Astrocyte of the cerebellum (primary cell): Measurements from ENCODE around the gene KLHL36.

Experiments
- DNase-seq: peaks from one replicate; pipeline ENCODE4 v3.0.0-alpha.2; 2011; ENCODE audit warnings: low read depth
- H3K4me3 ChIP-seq: 2 replicates; pipeline ENCODE4 v1.5.1; 2011; ENCODE audit warnings: mild to moderate bottlenecking, low read depth, low read length, moderate library complexity
- CTCF ChIP-seq: IDR thresholded peaks from 2 replicates; pipeline ENCODE4 v1.5.1; 2012; ENCODE audit warnings: low read length, low read depth, moderate library complexity, mild to moderate bottlenecking; ENCODE audit errors: missing control alignments
- in situ Hi-C: cut with HindIII; loops from 2 replicates; pipeline ENCODE4 v1.10.0; 2017; ENCODE audit warnings: low sequenced_read_pairs

The KLHL36 gene

GRCh38 chr16:84659656-84660300 is 11.5 kb downstream of the KLHL36 start:
- in situ Hi-C loops, result loop anchor here (5.0 kb wide), 1 partner anchor 92 kb away; no protein-coding TSS in a partner anchor
- TF ChIP-seq CTCF, result no peak
- no peak overlapping the region for H3K4me3 ChIP-seq
- no peak for DNase-seq

GRCh38 chr16:84660973-84661372 is 12.7 kb downstream of the KLHL36 start:
- in situ Hi-C loops, result loop anchor here (5.0 kb wide), 1 partner anchor 94 kb away; no protein-coding TSS in a partner anchor
- no peak for TF ChIP-seq CTCF
- DNase-seq, result no peak
- H3K4me3 ChIP-seq, result no peak overlapping the region

GRCh38 chr16:84661418-84662060 is 13.2 kb downstream of the KLHL36 start:
- DNase-seq, result no peak
- no peak overlapping the region for H3K4me3 ChIP-seq
- in situ Hi-C loops, result loop anchor here (5.0 kb wide), 1 partner anchor 94 kb away; no protein-coding TSS in a partner anchor
- no peak for TF ChIP-seq CTCF

GRCh38 chr16:84662471-84662870 is 14.2 kb downstream of the KLHL36 start:
- in situ Hi-C loops, result loop anchor here (5.0 kb wide), 1 partner anchor 95 kb away; no protein-coding TSS in a partner anchor
- no peak overlapping the region for H3K4me3 ChIP-seq
- TF ChIP-seq CTCF, result no peak
- DNase-seq, result no peak

- in situ Hi-C loops, result loop anchor here (5.0 kb wide), 1 partner anchor 96 kb away; no protein-coding TSS in a partner anchor
- DNase-seq, result no peak
Observed at GRCh38 chr16:84663433-84664101, 15.3 kb downstream of the KLHL36 start.

More at GRCh38 chr16:84663433-84664101, 15.3 kb downstream of the KLHL36 start:
- H3K4me3 ChIP-seq, result no peak overlapping the region
- TF ChIP-seq CTCF, result no peak
